ENCODE results near the gene C2CD4D. TPM values are rescaled to one million over a fixed set of nuclear protein-coding genes. Genes with fewer than 3 reads are reported as not detected.
"Not testable (repeated sequence)": the region's sequence is repeated elsewhere in the genome, so short reads cannot be mapped to it uniquely, and the experiment has no call there.

C2CD4D gene
- polyA plus RNA-seq, 1 experiment: not detected

GRCh38 chr1:151855933-151856332, 16.3 kb upstream of the C2CD4D start:
- ChIA-PET CTCF (interaction anchor here (0.5 to 1.3 kb wide), 3 partner anchors 10 to 427 kb away, joined by 3 to 4 read pairs (median 3); no protein-coding TSS in a partner anchor), POLR2A (no interaction called here)
- no peak for TF ChIP-seq CTCF (IDR thresholded peaks at IDR 0.05; ENCODE audit: insufficient read depth, low read depth, low read length)
- Histone ChIP-seq H3K36me3 (ENCODE audit: control insufficient read depth, insufficient read depth, low read length) (no peaks in the 10 kb centered on the region), H3K27me3 (ENCODE audit: control insufficient read depth, insufficient read depth, low read length) (peaks cover 12% of the 10 kb centered on the region; the same call in 1 of the 2 replicates), H3K4me3 (ENCODE audit: low read depth, low read length) (no peak overlapping the region)
- no peak for DNase-seq (ENCODE audit: low read depth)

- H3K36me3 ChIP-seq (ENCODE audit: control insufficient read depth, insufficient read depth, low read length); H3K4me3 ChIP-seq (ENCODE audit: low read depth, low read length); POLR2A ChIA-PET; DNase-seq (ENCODE audit: low read depth): not testable (repeated sequence)
- H3K27me3 ChIP-seq (ENCODE audit: control insufficient read depth, insufficient read depth, low read length): peaks cover 11% of the 10 kb centered on the region; the same call in 1 of the 2 replicates
- CTCF ChIA-PET: interaction anchor here (0.7 to 1.3 kb wide), 2 partner anchors 9 to 261 kb away, joined by 3 to 4 read pairs; no protein-coding TSS in a partner anchor
Measured at GRCh38 chr1:151855516-151855915, 15.9 kb upstream of the C2CD4D start.

GRCh38 chr1:151854658-151855057, 15.0 kb upstream of the C2CD4D start:
- Histone ChIP-seq H3K36me3 (ENCODE audit: control insufficient read depth, insufficient read depth, low read length) (no peaks in the 10 kb centered on the region), H3K4me3 (ENCODE audit: low read depth, low read length) (no peak overlapping the region), H3K27me3 (ENCODE audit: control insufficient read depth, insufficient read depth, low read length) (peaks cover 14% of the 10 kb centered on the region)
- TF ChIP-seq CTCF (IDR thresholded peaks at IDR 0.05; ENCODE audit: insufficient read depth, low read depth, low read length): no peak
- CTCF ChIA-PET: no interaction called here
- no peak for DNase-seq (ENCODE audit: low read depth)
- POLR2A ChIA-PET: no interaction called here

- no peak for DNase-seq (ENCODE audit: low read depth)
- POLR2A ChIA-PET: no interaction called here
- Histone ChIP-seq H3K36me3 (ENCODE audit: control insufficient read depth, insufficient read depth, low read length) (no peaks in the 10 kb centered on the region), H3K27me3 (ENCODE audit: control insufficient read depth, insufficient read depth, low read length) (peaks cover 19% of the 10 kb centered on the region), H3K4me3 (ENCODE audit: low read depth, low read length) (no peak within 1 kb of the TSS)
- CTCF ChIA-PET: no interaction called here
- no peak for TF ChIP-seq CTCF (IDR thresholded peaks at IDR 0.05; ENCODE audit: insufficient read depth, low read depth, low read length)
Measured at GRCh38 chr1:151853411-151853943, 13.9 kb upstream of the C2CD4D start, which contains the start of gene THEM5. TSS of gene THEM5 (minus strand) at chr1:151853712. CDS start at chr1:151853565, 147 bp downstream.

- H3K4me3 ChIP-seq (ENCODE audit: low read depth, low read length): no peak overlapping the region
- no peak for TF ChIP-seq CTCF (IDR thresholded peaks at IDR 0.05; ENCODE audit: insufficient read depth, low read depth, low read length)
- ChIA-PET CTCF (no interaction called here), POLR2A (no interaction called here)
- no peak for DNase-seq (ENCODE audit: low read depth)
- H3K27me3 ChIP-seq (ENCODE audit: control insufficient read depth, insufficient read depth, low read length): peaks cover 20% of the 10 kb centered on the region
- H3K36me3 ChIP-seq (ENCODE audit: control insufficient read depth, insufficient read depth, low read length): no peaks in the 10 kb centered on the region
Measured at GRCh38 chr1:151852733-151853132, 13.1 kb upstream of the C2CD4D start.

GRCh38 chr1:151851886-151852285, 12.3 kb upstream of the C2CD4D start:
- CTCF ChIA-PET: no interaction called here

More at GRCh38 chr1:151851886-151852285, 12.3 kb upstream of the C2CD4D start:
- DNase-seq (ENCODE audit: low read depth): no peak
- H3K27me3 ChIP-seq (ENCODE audit: control insufficient read depth, insufficient read depth, low read length): peaks cover 20% of the 10 kb centered on the region
- TF ChIP-seq CTCF (IDR thresholded peaks at IDR 0.05; ENCODE audit: insufficient read depth, low read depth, low read length): no peak
- POLR2A ChIA-PET: no interaction called here
- H3K36me3 ChIP-seq (ENCODE audit: control insufficient read depth, insufficient read depth, low read length): no peaks in the 10 kb centered on the region
- H3K4me3 ChIP-seq (ENCODE audit: low read depth, low read length): no peak overlapping the region
